Astrocyte (in vitro differentiated cells and primary cell): ENCODE results near the gene TPH2.

ENCODE experiments used
- CTCF ChIP-seq: IDR thresholded peaks from 2 replicates; pipeline ENCODE4 v1.5.1; 2011; ENCODE audit warnings: low read depth, mild to moderate bottlenecking, inconsistent platforms, low read length, moderate library complexity; ENCODE audit not compliant: insufficient read depth
- EZH2 ChIP-seq: IDR thresholded peaks from 2 replicates; pipeline ENCODE4 v1.6.1; 2012; ENCODE audit warnings: mild to moderate bottlenecking, low read length, inconsistent platforms; ENCODE audit not compliant: insufficient read depth

GRCh38 chr12:71942259-71942658 lies 3.6 kb downstream of the TPH2 start:
- TF ChIP-seq CTCF (no peak), EZH2 (no peak)
